CD14-positive monocyte (primary cell): ENCODE results near the gene SLC5A5. TPM values are rescaled to one million over a fixed set of nuclear protein-coding genes. Genes with fewer than 3 reads are reported as not detected.

Experiments
- DNase-seq, 3 donors: peaks; one replicate each; pipeline ENCODE4 v3.0.0-alpha.2; 2011 to 2022
- H2AFZ ChIP-seq: 2 replicates; pipeline ENCODE4 v1.6.0; 2012; ENCODE audit warnings: mild to moderate bottlenecking, low read depth, low read length, inconsistent platforms; ENCODE audit not compliant: insufficient read depth, poor library complexity, severe bottlenecking
- H3K27ac ChIP-seq, 2 donors: 1 replicate in 1 of 2; 2 replicates in 1 of 2; pipeline ENCODE4 v1.5.1; 2012 to 2013; ENCODE audit warnings: low read length in 2 of 2, control low read depth in 1 of 2, inconsistent platforms in 1 of 2, low read depth in 1 of 2, mild to moderate bottlenecking in 1 of 2
- H3K27me3 ChIP-seq, 2 donors: one replicate each; pipeline versions ENCODE4 v1.6.0 to v1.6.1; 2011 to 2013; ENCODE audit warnings: low read length in 2 of 2; ENCODE audit not compliant: control insufficient read depth in 2 of 2, insufficient read depth in 2 of 2
- H3K36me3 ChIP-seq, 2 donors: replicated peaks in 1 of 2; 1 replicate in 1 of 2; 2 replicates in 1 of 2; pipeline versions ENCODE4 v1.5.1 to v1.6.1; 2012 to 2013; ENCODE audit warnings: low read length in 2 of 2, control low read depth in 1 of 2, inconsistent platforms in 1 of 2, mild to moderate bottlenecking in 1 of 2; ENCODE audit not compliant: insufficient read depth in 2 of 2, control insufficient read depth in 1 of 2
- H3K4me1 ChIP-seq, 2 donors: 1 replicate in 1 of 2; 2 replicates in 1 of 2; pipeline versions ENCODE4 v1.5.1 to v1.6.1; 2012 to 2013; ENCODE audit warnings: low read length in 2 of 2, control low read depth in 1 of 2, inconsistent platforms in 1 of 2, mild to moderate bottlenecking in 1 of 2, moderate library complexity in 1 of 2; ENCODE audit not compliant: insufficient read depth in 2 of 2, control insufficient read depth in 1 of 2
- H3K4me2 ChIP-seq: replicated peaks from 2 replicates; pipeline ENCODE3; 2012; ENCODE audit warnings: low read length, moderate library complexity, mild to moderate bottlenecking; ENCODE audit not compliant: poor library complexity, severe bottlenecking; ENCODE audit errors: extremely low read depth
- H3K4me3 ChIP-seq, 3 experiments: fragments of 200-600 bp in 1 of 3; sonication (generic) in 1 of 3; replicated peaks in 1 of 3; 1 replicate in 2 of 3; 2 replicates in 1 of 3; pipeline ENCODE4 v1.5.1; 2011 to 2013; ENCODE audit warnings: low read length in 3 of 3, mild to moderate bottlenecking in 3 of 3, control low read depth in 2 of 3, low read depth in 2 of 3, inconsistent platforms in 1 of 3, moderate library complexity in 1 of 3
- H3K79me2 ChIP-seq: 2 replicates; pipeline ENCODE4 v1.6.0; 2012; ENCODE audit warnings: mild to moderate bottlenecking, control low read depth, inconsistent platforms, low read length, moderate library complexity; ENCODE audit not compliant: insufficient read depth
- H3K9ac ChIP-seq: 2 replicates; pipeline ENCODE4 v1.6.0; 2017; ENCODE audit warnings: low read length, mild to moderate bottlenecking; ENCODE audit not compliant: insufficient read depth, poor library complexity, severe bottlenecking
- H3K9me3 ChIP-seq, 2 donors: replicated peaks in 1 of 2; 1 replicate in 1 of 2; 2 replicates in 1 of 2; pipeline versions ENCODE4 v1.5.1 to v1.6.1; 2012 to 2013; ENCODE audit warnings: low read length in 2 of 2, control low read depth in 1 of 2; ENCODE audit not compliant: control insufficient read depth in 1 of 2, insufficient read depth in 1 of 2
- H4K20me1 ChIP-seq: 2 replicates; pipeline ENCODE4 v1.6.0; 2012; ENCODE audit warnings: mild to moderate bottlenecking, low read length, control low read depth, moderate library complexity; ENCODE audit not compliant: insufficient read depth
- H3K27ac Mint-ChIP-seq, 7 donors: one replicate each; pipeline ENCODE4 v1.8.0; 2020; ENCODE audit warnings: mild to moderate bottlenecking in 7 of 7, mixed read lengths in 7 of 7, moderate library complexity in 6 of 7, inconsistent platforms in 2 of 7
- H3K27me3 Mint-ChIP-seq, 3 donors: one replicate each; pipeline ENCODE4 v1.8.0; 2021 to 2022; ENCODE audit warnings: low read depth in 3 of 3, mild to moderate bottlenecking in 3 of 3, mixed read lengths in 3 of 3, moderate library complexity in 3 of 3, inconsistent platforms in 1 of 3
- H3K36me3 Mint-ChIP-seq, 2 donors: one replicate each; pipeline ENCODE4 v1.8.0; 2020; ENCODE audit warnings: mixed read lengths in 2 of 2, inconsistent platforms in 1 of 2, mild to moderate bottlenecking in 1 of 2
- H3K4me1 Mint-ChIP-seq: one replicate; pipeline ENCODE4 v1.8.0; 2020; ENCODE audit warnings: mild to moderate bottlenecking, mixed read lengths
- H3K4me3 Mint-ChIP-seq, 2 donors: one replicate each; pipeline ENCODE4 v1.8.0; 2020; ENCODE audit warnings: mild to moderate bottlenecking in 2 of 2, mixed read lengths in 2 of 2, moderate library complexity in 1 of 2
- H3K9me3 Mint-ChIP-seq, 7 donors: one replicate each; pipeline ENCODE4 v1.8.0; 2020 to 2022; ENCODE audit warnings: mixed read lengths in 7 of 7, mild to moderate bottlenecking in 6 of 7, moderate library complexity in 6 of 7, inconsistent platforms in 2 of 7
- CTCF ChIP-seq: fragments of 200-600 bp; IDR thresholded peaks from one replicate; pipeline ENCODE4 v1.8.0; 2022; ENCODE audit warnings: antibody characterized with exemption, mild to moderate bottlenecking
- WGBS: methylation state at CpG from one replicate; pipeline ENCODE4 v1.1.5; 2013; ENCODE audit warnings: missing lambda C conversion rate; ENCODE audit not compliant: insufficient coverage; 5-methylcytosine and 5-hydroxymethylcytosine counted together
- intact Hi-C, 2 donors: fragments of 100-400 bp; cut with micrococcal nuclease; formaldehyde crosslinking; loops; one replicate each; pipeline versions ENCODE4 v1.15.0 to v1.15.1; 2023
- polyA plus RNA-seq, 3 donors: library from polyadenylated mRNA; depleted of rRNA in 1 of 3; unstranded in 2 of 3; stranded (reverse) in 1 of 3; fragments of 300-500 nt in 2 of 3; fragments of >200 nt in 1 of 3; fragmentation: Illumina TruSeq in 2 of 3; gene quantifications; 1 replicate in 2 of 3; 2 replicates in 1 of 3; pipeline ENCODE4 v1.2.3, GENCODE V29; 2012 to 2021

Gene SLC5A5
- polyA plus RNA-seq, 3 donors = 0.03 TPM; not detected in 2

- H2AFZ ChIP-seq = no peak overlapping the region
- H3K27ac Mint-ChIP-seq = peak overlapping the region in 4 of 7 donors; percentile 15 to 79 (median 30)
- no peak overlapping the region for H3K4me3 Mint-ChIP-seq
- H3K4me1 Mint-ChIP-seq = peaks cover 53% of the 10 kb centered on the region
- H3K9me3 ChIP-seq = no peaks in the 10 kb centered on the region
- peaks cover 37 to 52% of the 10 kb centered on the region in 2 donors for H3K36me3 Mint-ChIP-seq
- no peak for TF ChIP-seq CTCF
- H3K9me3 Mint-ChIP-seq = peaks cover 0 to 2% (median 0%) of the 10 kb centered on the region in 7 donors
- peaks cover 27 to 39% of the 10 kb centered on the region in 2 donors for H3K36me3 ChIP-seq
- H3K79me2 ChIP-seq = peaks cover 3% of the 10 kb centered on the region
- H4K20me1 ChIP-seq = peaks cover 17% of the 10 kb centered on the region
- no peak overlapping the region for H3K4me2 ChIP-seq
- no peak overlapping the region for H3K9ac ChIP-seq
- peaks cover 48 to 57% of the 10 kb centered on the region in 2 donors for H3K4me1 ChIP-seq
- H3K27me3 Mint-ChIP-seq = peaks cover 0 to 6% (median 2%) of the 10 kb centered on the region in 3 donors
- no peak for DNase-seq
- WGBS = 93% methylated on average over 14 of the region's 14 CpGs
- no peak overlapping the region for H3K27ac ChIP-seq
- no peak overlapping the region for H3K4me3 ChIP-seq
- H3K27me3 ChIP-seq = no peaks in the 10 kb centered on the region
- intact Hi-C loops = no loop called here
Observed at GRCh38 chr19:17843908-17844490, 27.7 kb upstream of the SLC5A5 start.

GRCh38 chr19:17846146-17846545, 25.6 kb upstream of the SLC5A5 start:
- Mint-ChIP-seq H3K4me1 (peaks cover 71% of the 10 kb centered on the region), H3K27ac (peak overlapping the region in 4 of 7 donors; percentile 28 to 67 (median 50)), H3K27me3 (peaks cover 0 to 2% (median 2%) of the 10 kb centered on the region in 3 donors), H3K36me3 (peaks cover 21 to 30% of the 10 kb centered on the region in 2 donors), H3K9me3 (peaks cover 0 to 2% (median 0%) of the 10 kb centered on the region in 7 donors), H3K4me3 (peak overlapping the region; percentile 52 to 53)
- intact Hi-C loops = no loop called here
- Histone ChIP-seq H3K4me2 (peak overlapping the region; percentile 23), H3K4me1 (peaks cover 69 to 78% of the 10 kb centered on the region in 2 donors), H3K4me3 (peak overlapping the region in 1 of 3 experiments; percentile 28), H3K36me3 (peaks cover 11 to 17% of the 10 kb centered on the region in 2 donors), H3K9me3 (no peaks in the 10 kb centered on the region), H2AFZ (no peak overlapping the region), H3K79me2 (peaks cover 3% of the 10 kb centered on the region), H3K27me3 (no peaks in the 10 kb centered on the region), H4K20me1 (peaks cover 17% of the 10 kb centered on the region), H3K9ac (no peak overlapping the region), H3K27ac (no peak overlapping the region)
- no peak for TF ChIP-seq CTCF
- whole genome bisulfite sequencing = 19% methylated on average over 6 of the region's 8 CpGs
- DNase-seq = peak in 1 of 3 donors; percentile 33
